DMS 273 (cell line): ENCODE results near the gene PRDM15.

Experiments
- DNase-seq: peaks from one replicate; lab custom pipeline; 2025; ENCODE audit not compliant: unreplicated experiment; lab: John Stamatoyannopoulos, UW

PRDM15 gene

DNA sequence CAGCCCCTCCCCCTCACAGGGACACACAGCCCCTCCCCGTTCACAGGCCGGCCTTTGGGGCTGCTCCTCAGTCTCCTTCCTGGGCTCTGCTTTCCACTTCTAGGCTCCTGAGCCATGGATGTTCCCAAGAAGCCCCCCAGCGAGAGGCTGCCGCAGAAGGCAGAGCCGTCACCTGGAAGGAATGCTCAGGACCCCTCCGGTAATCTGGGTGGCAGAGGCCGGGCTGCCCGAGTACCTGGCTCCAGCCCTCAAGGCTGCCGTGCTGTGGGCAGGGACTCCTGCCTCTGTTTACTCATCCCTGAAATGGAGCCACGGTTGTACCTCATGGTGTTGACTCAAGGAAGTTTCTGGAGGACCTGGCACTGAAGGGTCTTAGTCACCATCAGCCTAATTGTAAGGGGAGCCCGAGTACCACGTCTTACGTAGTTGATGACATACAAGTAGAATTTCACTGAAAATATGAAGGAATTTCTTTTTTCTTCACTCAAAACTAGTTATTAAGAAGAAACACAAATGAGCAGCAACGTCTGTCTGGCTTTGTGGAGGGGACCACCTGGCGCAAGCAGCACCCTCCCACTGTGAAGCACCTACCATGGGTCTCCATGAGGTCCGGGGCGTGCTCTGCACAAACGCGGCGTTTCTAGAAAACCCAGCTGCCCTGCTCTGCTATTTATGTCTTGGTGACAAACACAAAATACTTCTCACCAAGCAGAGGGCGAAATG, 33.7 kb downstream of the PRDM15 start:
- no peak for DNase-seq

- no peak for DNase-seq
Measured at GRCh38 chr21:41843584-41843983, 35.6 kb downstream of the PRDM15 start.

- no peak for DNase-seq
Measured at GRCh38 chr21:41840880-41841279, 38.3 kb downstream of the PRDM15 start.

- no peak for DNase-seq
Measured at GRCh38 chr21:41839387-41840000, 39.6 kb downstream of the PRDM15 start.

- no peak for DNase-seq
Measured at GRCh38 chr21:41837756-41838297, 41.3 kb downstream of the PRDM15 start.

DNA sequence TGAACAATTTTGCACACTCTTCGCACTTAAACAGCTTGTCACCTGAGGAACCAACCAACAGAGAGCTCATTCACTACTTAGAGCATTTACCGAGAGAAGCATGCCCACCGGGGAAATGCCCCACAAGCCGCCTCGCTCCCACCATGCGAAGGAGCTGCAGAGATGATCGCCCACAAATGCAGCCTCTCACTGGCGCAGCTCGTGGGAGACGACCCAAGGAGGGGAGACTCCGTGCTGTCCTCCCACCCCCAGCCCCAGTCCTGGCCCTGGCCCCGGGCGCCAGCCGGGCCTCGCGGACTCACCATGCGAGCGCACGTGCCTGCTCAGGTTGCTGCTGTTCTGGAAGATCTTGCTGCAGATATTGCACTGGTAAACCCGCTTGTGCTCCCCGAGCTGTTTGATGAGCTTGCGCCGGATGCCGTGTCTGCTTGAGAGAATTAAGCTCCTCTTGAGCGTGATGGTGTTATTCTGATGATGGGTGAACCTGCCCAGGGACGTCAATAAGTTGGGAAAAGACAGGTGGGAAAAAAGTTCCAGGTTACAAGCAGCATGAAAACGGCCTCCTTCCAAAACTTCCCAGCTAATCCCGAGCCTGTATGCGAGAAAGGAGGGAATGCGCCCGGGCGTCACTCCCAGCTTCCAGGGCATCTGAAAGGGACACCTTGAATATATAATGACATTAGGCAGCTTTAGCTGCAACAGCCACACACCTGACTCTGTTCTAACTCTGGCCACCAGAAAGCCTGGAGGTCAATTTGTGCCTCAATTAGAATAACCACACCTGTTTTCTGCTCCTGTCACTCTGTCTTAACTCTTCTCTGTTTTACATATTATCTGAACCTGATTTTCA, 42.8 kb downstream of the PRDM15 start:
- DNase-seq, result no peak

DNA sequence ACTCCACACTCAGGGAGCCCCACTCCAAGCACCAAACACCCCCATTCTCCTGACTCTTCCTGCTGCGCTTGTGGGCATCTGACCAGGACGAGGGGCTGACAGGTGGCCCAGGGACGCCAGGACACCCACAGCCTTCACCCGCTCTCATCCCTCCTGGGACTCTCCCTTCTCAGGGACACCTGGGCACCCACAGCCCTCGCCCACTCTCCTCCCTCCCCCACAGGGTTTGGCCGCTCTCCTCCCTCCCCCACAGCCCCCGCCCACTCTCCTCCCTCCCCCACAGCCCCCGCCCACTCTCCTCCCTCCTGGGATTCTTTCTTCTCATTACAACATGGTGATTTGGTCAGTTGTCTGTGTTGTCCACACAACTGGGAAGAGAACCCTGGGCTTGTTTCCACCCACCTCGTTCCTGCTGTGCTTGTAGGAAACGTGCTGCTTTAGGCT, 43.4 kb downstream of the PRDM15 start:
- DNase-seq, result no peak

DNA sequence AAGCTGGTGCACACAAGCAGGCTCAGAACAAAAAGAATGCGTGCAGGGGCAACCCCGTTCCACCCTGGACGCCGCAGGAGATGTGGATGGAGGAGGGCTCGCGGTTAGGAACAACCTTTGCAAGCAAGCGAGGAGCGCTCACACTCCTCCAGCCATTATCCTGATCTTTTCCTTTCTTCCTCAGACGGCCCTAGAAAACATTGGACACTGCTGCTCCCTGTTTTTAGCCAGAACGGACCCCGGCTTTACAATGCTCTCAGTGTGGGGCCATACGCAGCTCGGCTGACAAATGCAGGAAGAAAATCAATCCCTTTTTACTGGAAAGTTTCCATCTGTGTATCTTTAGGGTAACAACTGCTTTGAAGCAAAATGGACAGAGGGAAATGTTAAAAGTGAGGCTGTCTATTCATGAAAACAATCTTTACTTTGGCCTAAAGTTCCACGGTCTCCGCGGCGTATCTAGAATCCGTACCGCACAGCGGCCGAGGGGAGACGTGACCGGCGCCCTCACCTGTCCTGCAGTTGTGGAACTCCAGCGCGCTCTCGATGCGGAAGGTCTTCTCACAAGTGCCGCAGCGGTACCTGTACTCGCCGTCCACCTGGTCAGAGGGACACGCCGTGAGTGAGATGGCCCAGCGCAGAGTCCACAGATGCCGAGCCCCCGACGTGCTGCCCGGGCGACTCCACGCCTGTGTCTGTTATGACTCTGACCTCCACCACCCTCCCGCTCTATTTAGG, 44.0 kb downstream of the PRDM15 start:
- no peak for DNase-seq

- no peak for DNase-seq
Measured at GRCh38 chr21:41834252-41834925, 44.8 kb downstream of the PRDM15 start.

GRCh38 chr21:41833497-41834115, 45.5 kb downstream of the PRDM15 start:
- DNase-seq, result no peak

- no peak for DNase-seq
Measured at GRCh38 chr21:41832596-41833496, 46.3 kb downstream of the PRDM15 start.

- no peak for DNase-seq
Measured at GRCh38 chr21:41831866-41832595, 47.1 kb downstream of the PRDM15 start.

DNA sequence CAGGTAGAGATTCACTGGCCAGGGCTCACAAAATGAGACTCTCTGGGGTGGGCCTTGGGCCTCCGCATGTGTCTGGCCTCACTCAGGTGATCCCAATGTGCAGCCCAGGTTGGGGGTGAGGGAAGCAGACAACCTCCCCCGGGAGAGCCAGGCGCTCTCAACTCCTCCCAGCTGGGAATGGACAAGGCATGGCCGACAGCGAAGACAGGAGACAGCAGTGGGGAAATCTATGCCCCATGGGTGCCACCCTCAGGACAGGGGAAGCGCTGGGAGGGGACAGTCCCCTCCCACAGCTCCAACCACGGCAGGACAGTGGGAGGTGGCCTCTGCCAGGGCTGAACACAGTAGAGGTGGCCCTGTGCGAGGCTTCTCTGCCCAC, 47.7 kb downstream of the PRDM15 start:
- DNase-seq, result no peak

- DNase-seq, result no peak
Measured at GRCh38 chr21:41830764-41831452, 48.2 kb downstream of the PRDM15 start.

DNA sequence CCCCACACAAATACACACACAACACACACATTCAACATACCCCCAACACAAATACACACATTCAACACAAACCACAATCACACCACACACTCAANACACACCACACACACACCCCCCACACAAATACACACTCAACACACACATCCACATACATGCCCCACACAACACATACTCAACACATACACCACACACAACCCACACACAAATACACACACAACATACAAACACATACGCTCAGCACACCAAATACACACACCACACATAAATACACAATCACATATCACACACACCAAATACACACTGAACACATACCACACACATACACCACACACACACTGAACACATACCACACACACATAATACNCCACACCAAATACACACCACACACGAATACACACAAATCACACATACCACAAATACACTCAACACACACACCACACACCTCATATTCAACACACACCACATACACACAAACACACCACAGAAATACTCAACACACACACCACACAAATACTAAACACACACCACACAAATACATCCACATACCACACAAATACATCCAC, 48.9 kb downstream of the PRDM15 start:
- DNase-seq, result no peak

DNA sequence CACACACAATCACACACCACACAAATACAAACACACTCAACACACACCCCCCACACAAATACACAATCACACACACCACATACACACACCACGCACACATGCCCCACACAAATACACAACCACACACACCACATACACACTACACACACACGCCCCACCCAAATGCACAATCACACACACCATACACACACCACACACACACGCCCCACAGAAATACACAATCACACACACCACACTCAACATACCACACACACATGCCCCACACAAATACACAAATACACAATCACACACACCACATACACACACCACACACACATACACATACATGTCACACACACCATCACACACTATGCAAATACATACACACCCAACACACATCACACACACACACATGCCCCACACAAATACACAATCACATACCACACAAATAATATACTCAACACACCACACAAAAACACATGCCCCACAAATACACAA, 50.2 kb downstream of the PRDM15 start:
- DNase-seq, result no peak
